H9 (cell line): ENCODE measurements around the gene CARS1. TPM values are rescaled to one million over a fixed set of nuclear protein-coding genes. Genes with fewer than 3 reads are reported as not detected.

Experiments used
- DNase-seq: peaks from one replicate; pipeline ENCODE4 v3.0.0-alpha.2; 2017
- H2AFZ ChIP-seq: one replicate; pipeline ENCODE4 v1.6.1; 2013; ENCODE audit warnings: mild to moderate bottlenecking, low read length, control low read depth, moderate library complexity
- H2AK5ac ChIP-seq: 2 replicates; pipeline ENCODE4 v1.6.1; 2013; ENCODE audit warnings: low read length, control low read depth, mixed read lengths; ENCODE audit not compliant: insufficient read length
- H2BK120ac ChIP-seq: one replicate; pipeline ENCODE4 v1.6.1; 2013; ENCODE audit warnings: low read depth, mild to moderate bottlenecking, low read length, control low read depth, inconsistent platforms; ENCODE audit not compliant: poor library complexity, severe bottlenecking
- H2BK12ac ChIP-seq: 2 replicates; pipeline ENCODE4 v1.6.1; 2013; ENCODE audit warnings: low read length, control low read depth, mixed read lengths, low read depth; ENCODE audit not compliant: insufficient read length
- H2BK15ac ChIP-seq: 2 replicates; pipeline ENCODE4 v1.6.1; 2013; ENCODE audit warnings: low read depth, low read length, control low read depth
- H2BK20ac ChIP-seq: one replicate; pipeline ENCODE4 v1.6.1; 2013; ENCODE audit warnings: low read depth, mild to moderate bottlenecking, low read length, control low read depth, inconsistent platforms; ENCODE audit not compliant: poor library complexity, severe bottlenecking
- H2BK5ac ChIP-seq: 2 replicates; pipeline ENCODE4 v1.6.1; 2013; ENCODE audit warnings: low read length, control low read depth, mixed read lengths; ENCODE audit not compliant: insufficient read length
- H3K14ac ChIP-seq: 2 replicates; pipeline ENCODE4 v1.6.1; 2013; ENCODE audit warnings: low read length, control low read depth; ENCODE audit not compliant: insufficient read depth
- H3K18ac ChIP-seq: 2 replicates; pipeline ENCODE4 v1.6.1; 2013; ENCODE audit warnings: low read depth, mild to moderate bottlenecking, mixed read lengths, low read length, control low read depth; ENCODE audit not compliant: insufficient read length
- H3K23ac ChIP-seq: 2 replicates; pipeline ENCODE4 v1.6.1; 2013; ENCODE audit warnings: low read length, control low read depth, mixed read lengths, low read depth; ENCODE audit not compliant: insufficient read length
- H3K23me2 ChIP-seq: 2 replicates; pipeline ENCODE4 v1.6.1; 2013; ENCODE audit warnings: low read depth, mild to moderate bottlenecking, mixed read lengths, low read length, control low read depth; ENCODE audit not compliant: insufficient read length, poor library complexity, severe bottlenecking
- H3K27ac ChIP-seq: 2 replicates; pipeline ENCODE4 v1.5.1; 2013; ENCODE audit warnings: low read length, control low read depth, mixed read lengths, low read depth; ENCODE audit not compliant: insufficient read length
- H3K27me3 ChIP-seq: 2 replicates; pipeline ENCODE4 v1.6.1; 2013; ENCODE audit warnings: low read length, control low read depth, inconsistent platforms; ENCODE audit not compliant: insufficient read depth
- H3K4ac ChIP-seq: 2 replicates; pipeline ENCODE4 v1.6.1; 2013; ENCODE audit warnings: low read depth, mild to moderate bottlenecking, control low read depth, inconsistent platforms, low read length, moderate library complexity
- H3K4me1 ChIP-seq: 2 replicates; pipeline ENCODE4 v1.6.1; 2013; ENCODE audit warnings: low read length, control low read depth, inconsistent platforms; ENCODE audit not compliant: insufficient read depth
- H3K4me2 ChIP-seq: 2 replicates; pipeline ENCODE4 v1.6.1; 2013; ENCODE audit warnings: low read length, control low read depth, mixed read lengths; ENCODE audit not compliant: insufficient read length, insufficient read depth
- H3K56ac ChIP-seq: 2 replicates; pipeline ENCODE4 v1.6.1; 2013; ENCODE audit warnings: low read depth, mild to moderate bottlenecking, mixed read lengths, low read length, control low read depth; ENCODE audit not compliant: insufficient read length
- H3K79me1 ChIP-seq: 2 replicates; pipeline ENCODE4 v1.6.1; 2013; ENCODE audit warnings: low read depth, mild to moderate bottlenecking, moderate library complexity, low read length, control low read depth, inconsistent platforms; ENCODE audit not compliant: insufficient read depth, poor library complexity, severe bottlenecking
- H3K79me2 ChIP-seq: 2 replicates; pipeline ENCODE4 v1.6.1; 2013; ENCODE audit warnings: low read length, control low read depth, inconsistent platforms; ENCODE audit not compliant: insufficient read depth
- H3K9ac ChIP-seq: 2 replicates; pipeline ENCODE4 v1.6.1; 2013; ENCODE audit warnings: low read length, control low read depth, mixed read lengths; ENCODE audit not compliant: insufficient read length; ENCODE audit errors: extremely low read depth
- H3K9me3 ChIP-seq: one replicate; pipeline ENCODE4 v1.6.1; 2013; ENCODE audit warnings: low read depth, low read length, inconsistent platforms; ENCODE audit not compliant: control insufficient read depth
- H3T11ph ChIP-seq: one replicate; pipeline ENCODE4 v1.6.1; 2013; ENCODE audit warnings: mild to moderate bottlenecking, low read length, control low read depth, inconsistent platforms
- H4K20me1 ChIP-seq: one replicate; pipeline ENCODE4 v1.6.1; 2013; ENCODE audit not compliant: control insufficient read depth, insufficient read length, insufficient read depth
- H4K5ac ChIP-seq: 2 replicates; pipeline ENCODE4 v1.6.1; 2013; ENCODE audit warnings: low read depth, mild to moderate bottlenecking, mixed read lengths, low read length, control low read depth; ENCODE audit not compliant: insufficient read length
- H4K8ac ChIP-seq: replicated peaks from 2 replicates; pipeline ENCODE4 v1.6.1; 2013; ENCODE audit warnings: low read length, control low read depth, mixed read lengths, low read depth; ENCODE audit not compliant: insufficient read length
- H4K91ac ChIP-seq: 2 replicates; pipeline ENCODE4 v1.6.1; 2013; ENCODE audit warnings: low read depth, mild to moderate bottlenecking, moderate library complexity, mixed read lengths, low read length, control low read depth; ENCODE audit not compliant: insufficient read length
- H3K27ac Mint-ChIP-seq, 3 experiments: 2 replicates in 2 of 3; 3 replicates in 1 of 3; pipeline ENCODE4 v1.8.0; 2020 to 2021; ENCODE audit warnings: mixed read lengths in 3 of 3, mild to moderate bottlenecking in 1 of 3, moderate library complexity in 1 of 3
- H3K27me3 Mint-ChIP-seq: 2 replicates; pipeline ENCODE4 v1.8.0; 2021; ENCODE audit warnings: low read depth, mild to moderate bottlenecking, moderate library complexity, mixed read lengths
- H3K36me3 Mint-ChIP-seq, 3 experiments: 2 replicates in 2 of 3; 3 replicates in 1 of 3; pipeline ENCODE4 v1.8.0; 2020 to 2021; ENCODE audit warnings: low read depth in 3 of 3, mixed read lengths in 3 of 3; ENCODE audit not compliant: insufficient read depth in 1 of 3
- H3K4me1 Mint-ChIP-seq, 2 experiments: 2 replicates each; pipeline ENCODE4 v1.8.0; 2020; ENCODE audit warnings: mixed read lengths in 2 of 2
- H3K4me3 Mint-ChIP-seq, 2 experiments: 2 replicates in 1 of 2; 3 replicates in 1 of 2; pipeline ENCODE4 v1.8.0; 2020 to 2021; ENCODE audit warnings: mild to moderate bottlenecking in 2 of 2, mixed read lengths in 2 of 2, moderate library complexity in 1 of 2
- H3K9me3 Mint-ChIP-seq, 2 experiments: 2 replicates in 1 of 2; 3 replicates in 1 of 2; pipeline ENCODE4 v1.8.0; 2020; ENCODE audit warnings: mild to moderate bottlenecking in 2 of 2, mixed read lengths in 2 of 2, moderate library complexity in 1 of 2
- WGBS: extraction: QIAGEN DNeasy Blood & Tissue Kit; methylation state at CpG from one replicate; pipeline ENCODE4 v1.1.7; 2013; ENCODE audit warnings: missing lambda C conversion rate, low lambda C conversion rate, mixed read lengths; ENCODE audit not compliant: insufficient read length; ENCODE audit errors: extremely low coverage; 5-methylcytosine and 5-hydroxymethylcytosine counted together
- total RNA-seq: library from RNA; stranded (reverse); gene quantifications from 2 replicates; pipeline ENCODE4 v1.2.1, GENCODE V29; 2021
- TF ChIP-seq, protein P1 (sequence below): fragments of 200-600 bp; sonication (generic); conservative IDR thresholded peaks from 3 replicates; pipeline ENCODE4 v1.8.0; 2021; ENCODE audit warnings: antibody characterized with exemption, mild to moderate bottlenecking

The CARS1 gene
- total RNA-seq, 1 experiment from 2014 or later = 92.3 TPM

- Histone ChIP-seq H3T11ph (no peak overlapping the region), H4K20me1 (no peaks in the 10 kb centered on the region), H3K27ac (no peak overlapping the region), H3K56ac (no peak overlapping the region), H3K27me3 (no peaks in the 10 kb centered on the region), H2BK120ac (no peak overlapping the region), H4K91ac (no peak overlapping the region), H3K79me1 (no peaks in the 10 kb centered on the region), H3K14ac (no peak overlapping the region), H3K23ac (no peak overlapping the region), H4K5ac (no peak overlapping the region), H3K9me3 (no peaks in the 10 kb centered on the region), H2BK20ac (no peak overlapping the region), H2AK5ac (no peak overlapping the region), H3K4me2 (peak overlapping the region; percentile 97), H2BK12ac (no peak overlapping the region), H2BK5ac (no peak overlapping the region), H3K9ac (peak overlapping the region; percentile 6), H3K79me2 (peaks cover 58% of the 10 kb centered on the region; the same call in 1 of the 2 replicates), H3K4ac (no peak overlapping the region), H2BK15ac (no peak overlapping the region), H3K23me2 (peaks cover 18% of the 10 kb centered on the region), H3K4me1 (peaks cover 4% of the 10 kb centered on the region), H4K8ac (no peak overlapping the region), H3K18ac (no peak overlapping the region), H2AFZ (no peak overlapping the region)
- no CpG with 5 or more reads among the region's 3 CpGs for WGBS
- no peak for DNase-seq
- no peaks in the 10 kb centered on the region for H3K27me3 Mint-ChIP-seq
- H3K9me3 Mint-ChIP-seq = no peaks in the 10 kb centered on the region; a peak in 1 of 5 replicates
- H3K36me3 Mint-ChIP-seq = peaks cover 13 to 18% (median 16%) of the 10 kb centered on the region in 3 experiments; a peak in 6 of 7 replicates
- TF ChIP-seq, protein P1, sequence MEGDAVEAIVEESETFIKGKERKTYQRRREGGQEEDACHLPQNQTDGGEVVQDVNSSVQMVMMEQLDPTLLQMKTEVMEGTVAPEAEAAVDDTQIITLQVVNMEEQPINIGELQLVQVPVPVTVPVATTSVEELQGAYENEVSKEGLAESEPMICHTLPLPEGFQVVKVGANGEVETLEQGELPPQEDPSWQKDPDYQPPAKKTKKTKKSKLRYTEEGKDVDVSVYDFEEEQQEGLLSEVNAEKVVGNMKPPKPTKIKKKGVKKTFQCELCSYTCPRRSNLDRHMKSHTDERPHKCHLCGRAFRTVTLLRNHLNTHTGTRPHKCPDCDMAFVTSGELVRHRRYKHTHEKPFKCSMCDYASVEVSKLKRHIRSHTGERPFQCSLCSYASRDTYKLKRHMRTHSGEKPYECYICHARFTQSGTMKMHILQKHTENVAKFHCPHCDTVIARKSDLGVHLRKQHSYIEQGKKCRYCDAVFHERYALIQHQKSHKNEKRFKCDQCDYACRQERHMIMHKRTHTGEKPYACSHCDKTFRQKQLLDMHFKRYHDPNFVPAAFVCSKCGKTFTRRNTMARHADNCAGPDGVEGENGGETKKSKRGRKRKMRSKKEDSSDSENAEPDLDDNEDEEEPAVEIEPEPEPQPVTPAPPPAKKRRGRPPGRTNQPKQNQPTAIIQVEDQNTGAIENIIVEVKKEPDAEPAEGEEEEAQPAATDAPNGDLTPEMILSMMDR = no peak
- peaks cover 31% of the 10 kb centered on the region in 2 experiments for H3K4me1 Mint-ChIP-seq
- peak overlapping the region in 2 of 3 experiments; percentile 86 to 95; a peak in 3 of 7 replicates for H3K27ac Mint-ChIP-seq
- H3K4me3 Mint-ChIP-seq = peak overlapping the region; percentile 94
These were observed 67.7 kb downstream of the CARS1 start for GRCh38 chr11:2989551-2989950.
